CD14-positive monocyte (primary cell): ENCODE data around the gene OR1F1. TPM values are rescaled to one million over a fixed set of nuclear protein-coding genes. Genes with fewer than 3 reads are reported as not detected.

Source experiments
- DNase-seq, 3 donors: peaks; one replicate each; pipeline ENCODE4 v3.0.0-alpha.2; 2011 to 2022
- H2AFZ ChIP-seq: 2 replicates; pipeline ENCODE4 v1.6.0; 2012; ENCODE audit warnings: mild to moderate bottlenecking, low read depth, low read length, inconsistent platforms; ENCODE audit not compliant: insufficient read depth, poor library complexity, severe bottlenecking
- H3K27ac ChIP-seq, 2 donors: 1 replicate in 1 of 2; 2 replicates in 1 of 2; pipeline ENCODE4 v1.5.1; 2012 to 2013; ENCODE audit warnings: low read length in 2 of 2, control low read depth in 1 of 2, inconsistent platforms in 1 of 2, low read depth in 1 of 2, mild to moderate bottlenecking in 1 of 2
- H3K27me3 ChIP-seq, 2 donors: one replicate each; pipeline versions ENCODE4 v1.6.0 to v1.6.1; 2011 to 2013; ENCODE audit warnings: low read length in 2 of 2; ENCODE audit not compliant: control insufficient read depth in 2 of 2, insufficient read depth in 2 of 2
- H3K36me3 ChIP-seq, 2 donors: replicated peaks in 1 of 2; 1 replicate in 1 of 2; 2 replicates in 1 of 2; pipeline versions ENCODE4 v1.5.1 to v1.6.1; 2012 to 2013; ENCODE audit warnings: low read length in 2 of 2, control low read depth in 1 of 2, inconsistent platforms in 1 of 2, mild to moderate bottlenecking in 1 of 2; ENCODE audit not compliant: insufficient read depth in 2 of 2, control insufficient read depth in 1 of 2
- H3K4me1 ChIP-seq, 2 donors: 1 replicate in 1 of 2; 2 replicates in 1 of 2; pipeline versions ENCODE4 v1.5.1 to v1.6.1; 2012 to 2013; ENCODE audit warnings: low read length in 2 of 2, control low read depth in 1 of 2, inconsistent platforms in 1 of 2, mild to moderate bottlenecking in 1 of 2, moderate library complexity in 1 of 2; ENCODE audit not compliant: insufficient read depth in 2 of 2, control insufficient read depth in 1 of 2
- H3K4me2 ChIP-seq: replicated peaks from 2 replicates; pipeline ENCODE3; 2012; ENCODE audit warnings: low read length, moderate library complexity, mild to moderate bottlenecking; ENCODE audit not compliant: poor library complexity, severe bottlenecking; ENCODE audit errors: extremely low read depth
- H3K4me3 ChIP-seq, 3 experiments: fragments of 200-600 bp in 1 of 3; sonication (generic) in 1 of 3; replicated peaks in 1 of 3; 1 replicate in 2 of 3; 2 replicates in 1 of 3; pipeline ENCODE4 v1.5.1; 2011 to 2013; ENCODE audit warnings: low read length in 3 of 3, mild to moderate bottlenecking in 3 of 3, control low read depth in 2 of 3, low read depth in 2 of 3, inconsistent platforms in 1 of 3, moderate library complexity in 1 of 3
- H3K79me2 ChIP-seq: 2 replicates; pipeline ENCODE4 v1.6.0; 2012; ENCODE audit warnings: mild to moderate bottlenecking, control low read depth, inconsistent platforms, low read length, moderate library complexity; ENCODE audit not compliant: insufficient read depth
- H3K9ac ChIP-seq: 2 replicates; pipeline ENCODE4 v1.6.0; 2017; ENCODE audit warnings: low read length, mild to moderate bottlenecking; ENCODE audit not compliant: insufficient read depth, poor library complexity, severe bottlenecking
- H3K9me3 ChIP-seq, 2 donors: replicated peaks in 1 of 2; 1 replicate in 1 of 2; 2 replicates in 1 of 2; pipeline versions ENCODE4 v1.5.1 to v1.6.1; 2012 to 2013; ENCODE audit warnings: low read length in 2 of 2, control low read depth in 1 of 2; ENCODE audit not compliant: control insufficient read depth in 1 of 2, insufficient read depth in 1 of 2
- H4K20me1 ChIP-seq: 2 replicates; pipeline ENCODE4 v1.6.0; 2012; ENCODE audit warnings: mild to moderate bottlenecking, low read length, control low read depth, moderate library complexity; ENCODE audit not compliant: insufficient read depth
- H3K27ac Mint-ChIP-seq, 7 donors: one replicate each; pipeline ENCODE4 v1.8.0; 2020; ENCODE audit warnings: mild to moderate bottlenecking in 7 of 7, mixed read lengths in 7 of 7, moderate library complexity in 6 of 7, inconsistent platforms in 2 of 7
- H3K27me3 Mint-ChIP-seq, 3 donors: one replicate each; pipeline ENCODE4 v1.8.0; 2021 to 2022; ENCODE audit warnings: low read depth in 3 of 3, mild to moderate bottlenecking in 3 of 3, mixed read lengths in 3 of 3, moderate library complexity in 3 of 3, inconsistent platforms in 1 of 3
- H3K36me3 Mint-ChIP-seq, 2 donors: one replicate each; pipeline ENCODE4 v1.8.0; 2020; ENCODE audit warnings: mixed read lengths in 2 of 2, inconsistent platforms in 1 of 2, mild to moderate bottlenecking in 1 of 2
- H3K4me1 Mint-ChIP-seq: one replicate; pipeline ENCODE4 v1.8.0; 2020; ENCODE audit warnings: mild to moderate bottlenecking, mixed read lengths
- H3K4me3 Mint-ChIP-seq, 2 donors: one replicate each; pipeline ENCODE4 v1.8.0; 2020; ENCODE audit warnings: mild to moderate bottlenecking in 2 of 2, mixed read lengths in 2 of 2, moderate library complexity in 1 of 2
- H3K9me3 Mint-ChIP-seq, 7 donors: one replicate each; pipeline ENCODE4 v1.8.0; 2020 to 2022; ENCODE audit warnings: mixed read lengths in 7 of 7, mild to moderate bottlenecking in 6 of 7, moderate library complexity in 6 of 7, inconsistent platforms in 2 of 7
- WGBS: methylation state at CpG from one replicate; pipeline ENCODE4 v1.1.5; 2013; ENCODE audit warnings: missing lambda C conversion rate; ENCODE audit not compliant: insufficient coverage; 5-methylcytosine and 5-hydroxymethylcytosine counted together
- intact Hi-C, 2 donors: fragments of 100-400 bp; cut with micrococcal nuclease; formaldehyde crosslinking; loops; one replicate each; pipeline versions ENCODE4 v1.15.0 to v1.15.1; 2023
- polyA plus RNA-seq, 3 donors: library from polyadenylated mRNA; depleted of rRNA in 1 of 3; unstranded in 2 of 3; stranded (reverse) in 1 of 3; fragments of 300-500 nt in 2 of 3; fragments of >200 nt in 1 of 3; fragmentation: Illumina TruSeq in 2 of 3; gene quantifications; 1 replicate in 2 of 3; 2 replicates in 1 of 3; pipeline ENCODE4 v1.2.3, GENCODE V29; 2012 to 2021
- TF ChIP-seq, protein P1 (sequence below): fragments of 200-600 bp; IDR thresholded peaks from one replicate; pipeline ENCODE4 v1.8.0; 2022; ENCODE audit warnings: antibody characterized with exemption, mild to moderate bottlenecking

The OR1F1 gene
- polyA plus RNA-seq, 3 donors, result not detected

DNA sequence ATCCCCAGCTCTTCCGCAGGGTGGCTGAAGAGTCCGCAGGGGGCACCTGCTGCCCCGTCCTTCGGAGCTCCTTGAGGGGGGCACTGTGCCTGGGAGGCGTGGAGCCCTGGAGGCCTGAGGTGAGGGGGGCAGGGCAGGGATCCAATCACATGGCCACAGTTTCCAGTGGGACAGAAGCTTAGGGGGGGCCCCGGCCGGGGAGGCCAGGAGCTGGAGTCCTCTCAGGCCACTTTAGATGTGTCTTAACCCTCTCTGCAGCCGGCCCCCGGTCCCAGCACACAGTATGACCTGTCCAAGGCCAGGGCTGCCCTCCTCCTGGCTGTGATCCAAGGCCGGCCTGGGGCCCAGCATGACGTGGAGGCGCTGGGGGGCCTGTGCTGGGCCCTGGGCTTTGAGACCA, 42.3 kb upstream of the OR1F1 start:
- TF ChIP-seq, protein P1, sequence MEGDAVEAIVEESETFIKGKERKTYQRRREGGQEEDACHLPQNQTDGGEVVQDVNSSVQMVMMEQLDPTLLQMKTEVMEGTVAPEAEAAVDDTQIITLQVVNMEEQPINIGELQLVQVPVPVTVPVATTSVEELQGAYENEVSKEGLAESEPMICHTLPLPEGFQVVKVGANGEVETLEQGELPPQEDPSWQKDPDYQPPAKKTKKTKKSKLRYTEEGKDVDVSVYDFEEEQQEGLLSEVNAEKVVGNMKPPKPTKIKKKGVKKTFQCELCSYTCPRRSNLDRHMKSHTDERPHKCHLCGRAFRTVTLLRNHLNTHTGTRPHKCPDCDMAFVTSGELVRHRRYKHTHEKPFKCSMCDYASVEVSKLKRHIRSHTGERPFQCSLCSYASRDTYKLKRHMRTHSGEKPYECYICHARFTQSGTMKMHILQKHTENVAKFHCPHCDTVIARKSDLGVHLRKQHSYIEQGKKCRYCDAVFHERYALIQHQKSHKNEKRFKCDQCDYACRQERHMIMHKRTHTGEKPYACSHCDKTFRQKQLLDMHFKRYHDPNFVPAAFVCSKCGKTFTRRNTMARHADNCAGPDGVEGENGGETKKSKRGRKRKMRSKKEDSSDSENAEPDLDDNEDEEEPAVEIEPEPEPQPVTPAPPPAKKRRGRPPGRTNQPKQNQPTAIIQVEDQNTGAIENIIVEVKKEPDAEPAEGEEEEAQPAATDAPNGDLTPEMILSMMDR, result no peak
- no peaks in the 10 kb centered on the region for H3K9me3 Mint-ChIP-seq
- H3K27me3 ChIP-seq, result peaks cover 0 to 1% of the 10 kb centered on the region in 2 donors
- no peak overlapping the region for H3K27ac Mint-ChIP-seq
- peaks cover 14% of the 10 kb centered on the region for H3K4me1 Mint-ChIP-seq
- peaks cover 15 to 16% of the 10 kb centered on the region in 2 donors for H3K4me1 ChIP-seq
- peaks cover 17 to 26% of the 10 kb centered on the region in 2 donors for H3K36me3 ChIP-seq
- no peaks in the 10 kb centered on the region for H3K9me3 ChIP-seq
- H4K20me1 ChIP-seq, result no peaks in the 10 kb centered on the region
- H3K79me2 ChIP-seq, result no peaks in the 10 kb centered on the region
- no peak overlapping the region for H3K4me3 Mint-ChIP-seq
- H3K27ac ChIP-seq, result no peak overlapping the region
- no peak for DNase-seq
- intact Hi-C loops, result no loop called here
- H3K4me2 ChIP-seq, result no peak overlapping the region
- H3K27me3 Mint-ChIP-seq, result peaks cover 6 to 19% (median 12%) of the 10 kb centered on the region in 3 donors
- no peak overlapping the region for H3K9ac ChIP-seq
- no peak overlapping the region for H2AFZ ChIP-seq
- WGBS, result 97% methylated on average over 11 of the region's 12 CpGs
- peaks cover 19 to 26% of the 10 kb centered on the region in 2 donors for H3K36me3 Mint-ChIP-seq
- no peak overlapping the region for H3K4me3 ChIP-seq

DNA sequence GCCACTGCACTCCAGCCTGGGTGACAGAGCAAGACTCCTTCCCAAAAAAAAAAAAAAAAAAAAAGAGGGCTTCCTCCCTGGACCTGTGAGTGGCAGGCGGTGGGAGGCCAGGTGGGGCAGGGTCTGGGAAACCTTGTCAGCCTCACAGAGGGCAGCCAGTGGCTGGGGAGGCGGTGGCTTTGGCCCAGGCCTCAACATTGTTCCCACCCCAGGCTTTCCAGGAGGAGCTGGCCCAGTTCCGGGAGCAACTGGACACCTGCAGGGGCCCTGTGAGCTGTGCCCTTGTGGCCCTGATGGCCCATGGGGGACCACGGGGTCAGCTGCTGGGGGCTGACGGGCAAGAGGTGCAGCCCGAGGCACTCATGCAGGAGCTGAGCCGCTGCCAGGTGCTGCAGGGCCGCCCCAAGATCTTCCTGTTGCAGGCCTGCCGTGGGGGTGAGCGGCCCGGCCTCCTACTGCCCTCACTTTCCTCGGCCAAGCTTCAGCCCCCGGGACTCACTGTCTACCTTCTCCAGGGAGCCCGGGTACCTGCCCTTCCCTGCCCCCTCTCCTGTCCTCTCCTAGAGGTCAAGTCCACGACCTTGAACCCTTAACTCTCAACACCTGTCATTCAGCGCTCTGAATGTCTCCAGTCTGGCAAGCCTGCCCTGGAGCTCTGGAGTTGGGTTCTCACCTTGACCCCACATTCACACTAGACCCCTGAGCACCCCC, 40.8 kb upstream of the OR1F1 start:
- Histone ChIP-seq H3K27ac (no peak overlapping the region), H2AFZ (no peak overlapping the region), H3K27me3 (peaks cover 4 to 13% of the 10 kb centered on the region in 2 donors), H3K4me1 (peaks cover 27 to 31% of the 10 kb centered on the region in 2 donors), H3K9me3 (no peaks in the 10 kb centered on the region), H3K4me3 (no peak overlapping the region), H3K4me2 (no peak overlapping the region), H4K20me1 (no peaks in the 10 kb centered on the region), H3K36me3 (peaks cover 5 to 10% of the 10 kb centered on the region in 2 donors), H3K9ac (no peak overlapping the region), H3K79me2 (no peaks in the 10 kb centered on the region)
- no peak for DNase-seq
- Mint-ChIP-seq H3K27ac (no peak overlapping the region), H3K4me3 (no peak overlapping the region), H3K4me1 (peaks cover 22% of the 10 kb centered on the region), H3K27me3 (peaks cover 13 to 33% (median 26%) of the 10 kb centered on the region in 3 donors), H3K9me3 (peaks cover 0 to 5% (median 3%) of the 10 kb centered on the region in 7 donors), H3K36me3 (peaks cover 8 to 11% of the 10 kb centered on the region in 2 donors)
- TF ChIP-seq, protein P1, result no peak
- intact Hi-C loops, result no loop called here
- 94% methylated on average over 15 of the region's 16 CpGs for WGBS
